Heart left ventricle (tissue), 16 donors: ENCODE results near the gene NOTUM. TPM values are rescaled to one million over a fixed set of nuclear protein-coding genes. Genes with fewer than 3 reads are reported as not detected.

Experiments
- ATAC-seq, 4 donors: fragments of 200-7000 bp; cut with Tn5 transposase; one replicate each; pipeline ENCODE4 v1.9.1; 2020 to 2022; ENCODE audit warnings: moderate library complexity in 4 of 4, mild to moderate bottlenecking in 3 of 4, moderate number of reproducible peaks in 1 of 4
- DNase-seq, 5 donors: peaks; one replicate each; pipeline ENCODE4 v3.0.0-alpha.2; 2020
- H3K27ac ChIP-seq, 12 donors: fragments of 200-600 bp; sonication (generic) in 4 of 12; one replicate each; pipeline versions ENCODE4 v1.5.0 to v1.8.0; 2016 to 2022; ENCODE audit warnings: mild to moderate bottlenecking in 2 of 12
- H3K27me3 ChIP-seq, 9 donors: fragments of 200-600 bp; sonication (generic) in 2 of 9; one replicate each; pipeline versions ENCODE4 v1.5.1 to v1.8.0; 2016 to 2022; ENCODE audit warnings: mild to moderate bottlenecking in 3 of 9
- H3K36me3 ChIP-seq, 9 donors: fragments of 200-600 bp; sonication (generic) in 2 of 9; one replicate each; pipeline versions ENCODE4 v1.5.0 to v1.8.0; 2018 to 2022; ENCODE audit warnings: mild to moderate bottlenecking in 2 of 9
- H3K4me1 ChIP-seq, 12 donors: fragments of 200-600 bp; sonication (generic) in 4 of 12; one replicate each; pipeline versions ENCODE4 v1.5.0 to v1.8.0; 2016 to 2022; ENCODE audit warnings: mild to moderate bottlenecking in 3 of 12
- H3K4me3 ChIP-seq, 12 donors: fragments of 200-600 bp; sonication (generic) in 4 of 12; one replicate each; pipeline versions ENCODE4 v1.5.0 to v1.8.0; 2017 to 2022; ENCODE audit warnings: mild to moderate bottlenecking in 9 of 12, moderate library complexity in 4 of 12
- H3K9me3 ChIP-seq, 12 donors: fragments of 200-600 bp; sonication (generic) in 4 of 12; one replicate each; pipeline versions ENCODE4 v1.5.0 to v1.8.0; 2016 to 2022; ENCODE audit warnings: mild to moderate bottlenecking in 1 of 12
- CTCF ChIP-seq, 12 donors: fragments of 200-600 bp; sonication (generic) in 4 of 12; IDR thresholded peaks; one replicate each; pipeline versions ENCODE4 v1.5.0 to v1.8.0; 2018 to 2022; ENCODE audit warnings: antibody characterized with exemption in 12 of 12, mild to moderate bottlenecking in 5 of 12
- POLR2A ChIP-seq, 2 donors: fragments of 450-650 bp; IDR thresholded peaks; one replicate each; pipeline ENCODE4 v1.6.1; 2017; ENCODE audit warnings: antibody characterized with exemption in 2 of 2, mild to moderate bottlenecking in 2 of 2, moderate library complexity in 2 of 2
- WGBS, 4 donors: extraction: QIAGEN DNeasy Blood & Tissue Kit in 2 of 4; methylation state at CpG; one replicate each; pipeline versions ENCODE4 v1.1.5 to v1.1.7; 2013 to 2018; 5-methylcytosine and 5-hydroxymethylcytosine counted together
- intact Hi-C, 10 donors: fragments of 100-400 bp; cut with DNase I; formaldehyde crosslinking; loops; one replicate each; pipeline versions ENCODE4 v1.11.1 to v1.14.2; 2022
- polyA plus RNA-seq, 2 donors: library from polyadenylated mRNA; stranded (reverse); fragments of 200-250 nt; gene quantifications; one replicate each; pipeline ENCODE4 v1.2.3, GENCODE V29; 2013
- total RNA-seq, 9 donors: library from RNA; depleted of rRNA in 2 of 9; stranded (reverse); fragments of >200 nt in 2 of 9; fragmentation: NEBNext Ultra II Directional in 3 of 9; extraction: Animal tissue kit (Norgen Biotek cat#: 25700) in 3 of 9; gene quantifications; one replicate each; pipeline versions ENCODE4 v1.1.0 to v1.2.4, GENCODE V29; 2016 to 2023
- donor health status: ischemic (EF 13 %, LVEDD 7.1; RV severe dilation, severe dysfunction).
- donor health status: healthy with polysubstance abuse.
- donor health status: DM: no; HTN: yes; CAD: no.
- donor health status: DM: no; HTN: no; CAD: no.
- donor health status: ischemic (EF 25% LVEDD 6.9; RV normal size, moderate dysfunction).
- donor health status: ischemic (EF 25% LVEDD 5.7; RV mildly dilated, moderate dysfunction).
- donor health status: healthy.
- donor health status: DM: yes; HTN: yes; CAD: no.
- donor health status: ischemic (EF 35%, LVEDD 5.7; RV mildly dilated, moderate dysfunction).
- donor health status: nonischemic (EF 11% LVEDD 7.7; RV severe dilation, severe dysfunction).
- donor health status: DM: yes; HTN: yes; CAD: no.
- donor health status: PGD.
- donor health status: ischemic (EF 29% LVEDD 5.4; RV normal size, mild dysfunction).
- donor health status: nonischemic (EF 23%, LVEDD 6.1; RV moderate dilation, normal function).

The NOTUM gene
- total and polyA plus RNA-seq, 11 donors = 0.25 to 1.6 (median 0.56) TPM; not detected in 3

- no peak for DNase-seq
- Histone ChIP-seq H3K4me1 (peaks cover 0 to 48% (median 21%) of the 10 kb centered on the region in 12 donors), H3K27ac (peak overlapping the region in 1 of 12 donors; percentile 66), H3K4me3 (no peak overlapping the region), H3K27me3 (no peaks in the 10 kb centered on the region), H3K36me3 (no peaks in the 10 kb centered on the region), H3K9me3 (no peaks in the 10 kb centered on the region)
- TF ChIP-seq CTCF (IDR thresholded peaks at IDR 0.05) (no peak), POLR2A (IDR thresholded peaks at IDR 0.05) (no peak)
- no peak for ATAC-seq
- WGBS, 4 donors = 88 to 90% (median 89%) methylated on average over 31 to 41 of the region's 41 CpGs
- intact Hi-C loops = no loop called here
Observed at GRCh38 chr17:82004517-82005455, 43.8 kb upstream of the NOTUM start.

- Histone ChIP-seq H3K4me1 (peaks cover 0 to 39% (median 18%) of the 10 kb centered on the region in 12 donors), H3K4me3 (peak overlapping the region in 1 of 12 donors; percentile 12), H3K9me3 (no peaks in the 10 kb centered on the region), H3K27me3 (no peaks in the 10 kb centered on the region), H3K27ac (peak overlapping the region in 1 of 12 donors; percentile 66), H3K36me3 (no peaks in the 10 kb centered on the region)
- ATAC-seq (peak; percentile 6 to 72 (median 57)), DNase-seq (peak in 4 of 5 donors; percentile 53 to 70 (median 62))
- intact Hi-C loops = no loop called here
- TF ChIP-seq CTCF (IDR thresholded peaks at IDR 0.05) = no peak
- no peak for TF ChIP-seq POLR2A (IDR thresholded peaks at IDR 0.05)
- 63 to 83% (median 70%) methylated on average over 36 to 53 of the region's 53 CpGs for WGBS, 4 donors
Observed at GRCh38 chr17:82003411-82004381, 42.7 kb upstream of the NOTUM start.

- TF ChIP-seq POLR2A (IDR thresholded peaks at IDR 0.05) = no peak
- TF ChIP-seq CTCF (IDR thresholded peaks at IDR 0.05) = no peak
- ATAC-seq (no peak), DNase-seq (no peak)
- Histone ChIP-seq H3K36me3 (peaks cover 0 to 6% (median 0%) of the 10 kb centered on the region in 9 donors), H3K27ac (no peak overlapping the region), H3K4me3 (no peak overlapping the region), H3K27me3 (no peaks in the 10 kb centered on the region), H3K9me3 (no peaks in the 10 kb centered on the region), H3K4me1 (peaks cover 0 to 27% (median 17%) of the 10 kb centered on the region in 12 donors)
- WGBS, 4 donors = 84 to 92% (median 88%) methylated on average over 17 of the region's 17 CpGs
- intact Hi-C loops = no loop called here
Observed at GRCh38 chr17:82001571-82002056, 40.6 kb upstream of the NOTUM start.
